Colonic mucosa (tissue), 4 donors: ENCODE results near the gene FARP1. TPM values are rescaled to one million over a fixed set of nuclear protein-coding genes. Genes with fewer than 3 reads are reported as not detected.

Source experiments
- DNase-seq: peaks from one replicate; pipeline ENCODE4 v3.0.0-alpha.2; 2020
- H3K27ac ChIP-seq: fragments of 200-600 bp; one replicate; pipeline ENCODE4 v1.8.0; 2021
- H3K27me3 ChIP-seq: fragments of 200-600 bp; one replicate; pipeline ENCODE4 v1.8.0; 2021
- H3K36me3 ChIP-seq: fragments of 200-600 bp; one replicate; pipeline ENCODE4 v1.8.0; 2021
- H3K4me1 ChIP-seq: fragments of 200-600 bp; one replicate; pipeline ENCODE4 v1.8.0; 2021; ENCODE audit warnings: mild to moderate bottlenecking
- H3K4me3 ChIP-seq: fragments of 200-600 bp; one replicate; pipeline ENCODE4 v1.8.0; 2021
- H3K9ac ChIP-seq, 2 donors: one replicate each; pipeline ENCODE4 v1.7.0; 2013; ENCODE audit warnings: control low read depth in 2 of 2, low read depth in 2 of 2, low read length in 2 of 2
- H3K9me3 ChIP-seq: fragments of 200-600 bp; one replicate; pipeline ENCODE4 v1.8.0; 2021
- intact Hi-C: fragments of 100-400 bp; cut with DNase I; formaldehyde crosslinking; loops from one replicate; pipeline ENCODE4 v1.14.1; 2022
- total RNA-seq, 2 donors: library from RNA; stranded (reverse); fragmentation: NEBNext Ultra II Directional in 1 of 2; extraction: Animal tissue kit (Norgen Biotek cat#: 25700) in 1 of 2; gene quantifications; one replicate each; pipeline ENCODE4 v1.2.1, GENCODE V29; 2021
- TF ChIP-seq, protein P1 (sequence below): fragments of 200-600 bp; IDR thresholded peaks from one replicate; pipeline ENCODE4 v1.8.0; 2022; ENCODE audit warnings: antibody characterized with exemption, mild to moderate bottlenecking
- donor health status: healthy.
- donor health status: DM: no; HTN: no; CAD: no.
- donor health status: DM: no; HTN: no; CAD: no.

FARP1 gene
- total RNA-seq, 2 donors from 2014 or later, result 39.1 to 53.5 TPM

DNA sequence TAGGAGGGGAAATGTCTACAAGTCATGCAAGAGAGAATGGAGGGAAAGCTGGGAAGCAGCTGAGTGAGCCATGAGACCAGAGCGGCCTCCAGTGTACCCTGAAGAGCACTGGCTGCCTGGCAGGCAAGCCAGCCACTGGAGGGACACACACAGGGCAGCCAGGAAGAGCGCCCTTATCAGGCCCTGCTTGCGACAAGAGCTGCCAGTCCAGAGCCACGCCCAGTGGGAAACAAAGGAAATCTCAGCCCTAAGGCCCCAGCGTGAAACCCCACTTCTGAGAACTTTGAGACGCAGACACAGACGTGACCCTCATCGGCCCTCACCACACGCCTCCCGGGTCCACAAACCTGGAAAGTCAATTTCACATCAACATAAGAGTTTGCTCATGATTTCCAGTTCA, 329.0 kb downstream of the FARP1 start:
- H3K4me1 ChIP-seq, result peaks cover 3% of the 10 kb centered on the region
- DNase-seq, result no peak
- H3K9me3 ChIP-seq, result no peaks in the 10 kb centered on the region
- H3K36me3 ChIP-seq, result peaks cover 10% of the 10 kb centered on the region
- no peak overlapping the region for H3K27ac ChIP-seq
- no peak overlapping the region for H3K9ac ChIP-seq
- intact Hi-C loops, result no loop called here
- no peaks in the 10 kb centered on the region for H3K27me3 ChIP-seq
- H3K4me3 ChIP-seq, result no peak overlapping the region
- TF ChIP-seq, protein P1, sequence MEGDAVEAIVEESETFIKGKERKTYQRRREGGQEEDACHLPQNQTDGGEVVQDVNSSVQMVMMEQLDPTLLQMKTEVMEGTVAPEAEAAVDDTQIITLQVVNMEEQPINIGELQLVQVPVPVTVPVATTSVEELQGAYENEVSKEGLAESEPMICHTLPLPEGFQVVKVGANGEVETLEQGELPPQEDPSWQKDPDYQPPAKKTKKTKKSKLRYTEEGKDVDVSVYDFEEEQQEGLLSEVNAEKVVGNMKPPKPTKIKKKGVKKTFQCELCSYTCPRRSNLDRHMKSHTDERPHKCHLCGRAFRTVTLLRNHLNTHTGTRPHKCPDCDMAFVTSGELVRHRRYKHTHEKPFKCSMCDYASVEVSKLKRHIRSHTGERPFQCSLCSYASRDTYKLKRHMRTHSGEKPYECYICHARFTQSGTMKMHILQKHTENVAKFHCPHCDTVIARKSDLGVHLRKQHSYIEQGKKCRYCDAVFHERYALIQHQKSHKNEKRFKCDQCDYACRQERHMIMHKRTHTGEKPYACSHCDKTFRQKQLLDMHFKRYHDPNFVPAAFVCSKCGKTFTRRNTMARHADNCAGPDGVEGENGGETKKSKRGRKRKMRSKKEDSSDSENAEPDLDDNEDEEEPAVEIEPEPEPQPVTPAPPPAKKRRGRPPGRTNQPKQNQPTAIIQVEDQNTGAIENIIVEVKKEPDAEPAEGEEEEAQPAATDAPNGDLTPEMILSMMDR, result no peak

DNA sequence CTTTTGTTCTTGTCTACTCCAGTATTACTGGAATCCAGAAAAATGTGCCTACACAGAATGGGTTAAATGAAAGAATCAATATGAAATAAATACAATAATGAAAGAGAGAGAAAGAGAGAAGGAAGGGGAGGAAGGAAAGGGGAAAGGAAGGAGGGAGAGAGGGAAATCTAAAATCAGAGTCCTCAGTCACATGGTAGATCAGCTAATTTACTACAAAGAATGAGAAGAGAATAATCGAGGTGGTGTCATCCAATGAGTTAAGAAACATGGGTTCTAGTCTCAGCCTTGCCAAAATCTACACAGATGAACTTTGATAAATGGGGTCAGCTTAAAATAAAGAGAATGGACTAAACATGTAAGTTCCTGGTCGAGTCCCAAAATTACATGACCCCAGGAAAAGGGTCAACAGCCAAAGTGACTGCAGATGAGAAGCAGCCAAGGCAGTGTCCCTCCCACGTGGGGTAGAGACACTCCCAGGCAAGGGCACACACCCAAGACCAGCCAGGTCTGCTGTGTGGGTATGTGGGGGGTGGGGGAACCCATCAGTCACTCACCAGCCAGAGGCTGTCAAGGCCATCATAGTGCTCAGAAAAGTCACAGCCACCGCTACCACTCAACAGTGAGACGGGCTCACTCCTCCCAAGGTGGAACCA, 330.4 kb downstream of the FARP1 start:
- no peak overlapping the region for H3K9ac ChIP-seq
- H3K4me1 ChIP-seq, result peaks cover 6% of the 10 kb centered on the region
- H3K27me3 ChIP-seq, result no peaks in the 10 kb centered on the region
- intact Hi-C loops, result no loop called here
- no peak overlapping the region for H3K4me3 ChIP-seq
- H3K27ac ChIP-seq, result no peak overlapping the region
- H3K36me3 ChIP-seq, result peaks cover 7% of the 10 kb centered on the region
- no peak for DNase-seq
- TF ChIP-seq, protein P1, result no peak
- H3K9me3 ChIP-seq, result no peaks in the 10 kb centered on the region

DNA sequence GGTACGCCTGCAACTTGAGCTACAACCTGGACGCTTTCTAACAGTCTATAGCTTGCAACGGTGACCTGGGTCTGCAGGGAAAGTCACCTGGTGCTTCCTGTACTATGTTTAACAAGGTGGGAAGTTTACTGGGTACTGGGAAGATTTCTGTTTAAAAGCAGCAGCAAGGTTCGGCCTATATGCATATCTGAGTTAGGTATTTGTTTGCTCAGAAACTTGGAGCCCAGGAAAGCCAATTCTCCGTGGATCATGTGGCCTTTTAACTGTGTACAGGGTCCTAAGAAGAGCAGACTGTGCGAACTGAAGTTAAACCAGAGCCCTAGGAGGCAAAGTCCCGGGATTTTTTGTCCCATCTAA, 330.9 kb downstream of the FARP1 start:
- Histone ChIP-seq H3K9ac (no peak overlapping the region), H3K27me3 (no peaks in the 10 kb centered on the region), H3K27ac (no peak overlapping the region), H3K4me3 (no peak overlapping the region), H3K4me1 (peaks cover 6% of the 10 kb centered on the region), H3K9me3 (no peaks in the 10 kb centered on the region), H3K36me3 (peaks cover 7% of the 10 kb centered on the region)
- intact Hi-C loops, result no loop called here
- TF ChIP-seq, protein P1, result no peak
- no peak for DNase-seq

DNA sequence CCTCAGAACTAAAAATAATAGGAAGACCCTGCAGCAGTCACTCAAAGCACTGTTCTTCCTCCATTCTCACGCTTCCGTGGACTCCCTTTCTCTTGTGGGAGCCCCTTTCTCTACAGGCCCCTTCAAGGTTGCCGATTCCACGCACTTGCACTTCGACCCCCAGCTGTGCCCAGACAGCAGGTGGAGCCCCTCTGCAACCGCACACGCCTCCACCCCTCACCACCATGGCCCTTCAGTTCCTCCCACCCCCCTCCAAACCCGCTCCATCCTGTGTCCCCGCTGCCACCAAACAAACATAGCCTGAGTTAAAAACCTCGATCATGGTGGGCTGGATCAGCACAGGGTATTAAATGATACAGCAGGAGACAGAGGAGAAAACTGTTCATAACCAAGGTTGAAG, 331.4 kb downstream of the FARP1 start:
- no peak for DNase-seq
- H3K36me3 ChIP-seq, result peaks cover 7% of the 10 kb centered on the region
- intact Hi-C loops, result no loop called here
- H3K4me3 ChIP-seq, result no peak overlapping the region
- H3K4me1 ChIP-seq, result peaks cover 6% of the 10 kb centered on the region
- H3K9ac ChIP-seq, result no peak overlapping the region
- H3K27me3 ChIP-seq, result no peaks in the 10 kb centered on the region
- no peak overlapping the region for H3K27ac ChIP-seq
- TF ChIP-seq, protein P1, result no peak
- H3K9me3 ChIP-seq, result no peaks in the 10 kb centered on the region

DNA sequence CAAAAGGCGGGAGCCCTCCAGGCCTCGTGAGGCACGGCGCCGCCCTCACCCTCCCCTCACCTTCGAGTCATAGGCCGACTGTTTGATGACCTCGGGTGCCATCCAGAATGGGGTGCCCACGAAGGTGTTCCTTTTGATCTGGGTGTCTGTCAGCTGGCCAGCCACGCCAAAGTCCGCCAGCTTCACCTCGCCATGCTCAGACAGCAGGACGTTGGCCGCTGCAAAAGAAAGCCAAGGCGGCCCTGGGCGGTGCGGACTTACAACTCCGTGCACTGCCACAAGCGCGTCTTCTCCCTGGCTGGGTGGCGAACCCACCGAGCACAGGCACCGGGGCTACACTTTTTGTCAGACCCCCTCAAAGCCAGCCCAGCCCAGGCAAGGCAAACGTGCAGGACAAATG, 331.9 kb downstream of the FARP1 start:
- no peak overlapping the region for H3K4me3 ChIP-seq
- DNase-seq, result no peak
- peaks cover 7% of the 10 kb centered on the region for H3K36me3 ChIP-seq
- H3K4me1 ChIP-seq, result peaks cover 6% of the 10 kb centered on the region
- no peak overlapping the region for H3K9ac ChIP-seq
- no peaks in the 10 kb centered on the region for H3K9me3 ChIP-seq
- TF ChIP-seq, protein P1, result no peak
- H3K27ac ChIP-seq, result no peak overlapping the region
- intact Hi-C loops, result no loop called here
- no peaks in the 10 kb centered on the region for H3K27me3 ChIP-seq
